Testis (tissue), 2 donors: ENCODE measurements around the gene SLC16A8.

Experiments
- POLR2A ChIP-seq: fragments of 450-650 bp; IDR thresholded peaks from one replicate; pipeline ENCODE4 v1.6.1; 2017; ENCODE audit warnings: antibody characterized with exemption, mild to moderate bottlenecking, moderate library complexity
- TF ChIP-seq, protein P1 (sequence below), 3 experiments: fragments of 450-650 bp in 2 of 3; fragments of 200-600 bp in 1 of 3; sonication (generic) in 1 of 3; IDR thresholded peaks; one replicate each; pipeline ENCODE4 v1.5.1; 2016 to 2019; ENCODE audit warnings: antibody characterized with exemption in 3 of 3, mild to moderate bottlenecking in 2 of 3, moderate library complexity in 1 of 3

DNA sequence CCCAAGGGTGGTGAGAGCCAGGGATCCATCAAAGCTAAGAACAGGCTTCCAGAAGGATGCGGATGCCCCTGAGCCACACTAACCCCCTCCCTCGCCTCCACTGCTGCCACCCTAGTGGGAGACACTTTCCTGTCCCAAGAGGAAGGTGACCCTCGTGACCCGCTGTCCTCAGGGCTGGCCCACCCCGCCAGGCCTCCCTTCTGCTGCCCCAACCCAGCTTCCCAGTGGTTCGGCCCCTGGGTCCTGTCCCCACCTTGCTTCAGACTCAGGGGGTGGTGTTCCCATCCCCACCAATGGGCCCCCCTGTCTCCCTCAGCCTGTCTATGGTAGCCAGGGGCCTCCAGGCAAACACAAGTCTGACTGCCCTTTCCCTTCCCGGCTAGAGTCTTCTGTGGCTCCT lies 33.3 kb downstream of the SLC16A8 start:
- TF ChIP-seq, protein P1, sequence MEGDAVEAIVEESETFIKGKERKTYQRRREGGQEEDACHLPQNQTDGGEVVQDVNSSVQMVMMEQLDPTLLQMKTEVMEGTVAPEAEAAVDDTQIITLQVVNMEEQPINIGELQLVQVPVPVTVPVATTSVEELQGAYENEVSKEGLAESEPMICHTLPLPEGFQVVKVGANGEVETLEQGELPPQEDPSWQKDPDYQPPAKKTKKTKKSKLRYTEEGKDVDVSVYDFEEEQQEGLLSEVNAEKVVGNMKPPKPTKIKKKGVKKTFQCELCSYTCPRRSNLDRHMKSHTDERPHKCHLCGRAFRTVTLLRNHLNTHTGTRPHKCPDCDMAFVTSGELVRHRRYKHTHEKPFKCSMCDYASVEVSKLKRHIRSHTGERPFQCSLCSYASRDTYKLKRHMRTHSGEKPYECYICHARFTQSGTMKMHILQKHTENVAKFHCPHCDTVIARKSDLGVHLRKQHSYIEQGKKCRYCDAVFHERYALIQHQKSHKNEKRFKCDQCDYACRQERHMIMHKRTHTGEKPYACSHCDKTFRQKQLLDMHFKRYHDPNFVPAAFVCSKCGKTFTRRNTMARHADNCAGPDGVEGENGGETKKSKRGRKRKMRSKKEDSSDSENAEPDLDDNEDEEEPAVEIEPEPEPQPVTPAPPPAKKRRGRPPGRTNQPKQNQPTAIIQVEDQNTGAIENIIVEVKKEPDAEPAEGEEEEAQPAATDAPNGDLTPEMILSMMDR (IDR thresholded peaks at IDR 0.05), result no peak
- no peak for TF ChIP-seq POLR2A
